Activated naive CD8-positive, alpha-beta T cell (primary cell): ENCODE data around the gene CD53.

Experiments used
- H3K27ac Mint-ChIP-seq: one replicate; pipeline ENCODE4 v1.8.0; 2021; ENCODE audit warnings: mixed read lengths
- H3K27me3 Mint-ChIP-seq: one replicate; pipeline ENCODE4 v1.8.0; 2021; ENCODE audit warnings: mixed read lengths
- H3K36me3 Mint-ChIP-seq: one replicate; pipeline ENCODE4 v1.8.0; 2021; ENCODE audit warnings: mixed read lengths
- H3K4me1 Mint-ChIP-seq: one replicate; pipeline ENCODE4 v1.8.0; 2021; ENCODE audit warnings: low read depth, mixed read lengths
- H3K4me3 Mint-ChIP-seq: one replicate; pipeline ENCODE4 v1.8.0; 2021; ENCODE audit warnings: mild to moderate bottlenecking, mixed read lengths
- H3K9me3 Mint-ChIP-seq: one replicate; pipeline ENCODE4 v1.8.0; 2021; ENCODE audit warnings: low read depth, mixed read lengths

Gene CD53

DNA sequence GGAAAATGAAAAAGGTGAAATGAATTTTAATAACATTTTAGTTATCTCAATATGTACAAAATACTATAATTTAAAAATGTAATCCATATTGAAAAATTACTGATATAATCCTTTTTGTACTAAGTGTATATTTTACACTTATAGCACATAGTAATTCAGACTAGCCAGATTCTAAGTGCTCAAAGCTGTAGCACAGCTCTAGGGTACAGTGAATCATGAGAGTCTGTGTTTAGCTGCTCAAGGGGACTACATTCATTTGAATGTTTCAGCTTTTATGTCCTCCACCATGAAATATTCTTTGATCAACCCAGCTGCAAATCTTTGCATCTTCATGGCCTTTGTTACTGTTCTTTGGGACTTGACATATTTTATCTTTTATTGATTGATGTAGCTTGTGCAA, 15.7 kb downstream of the CD53 start:
- peaks cover 90% of the 10 kb centered on the region for H3K4me1 Mint-ChIP-seq
- peaks cover 29% of the 10 kb centered on the region for H3K36me3 Mint-ChIP-seq
- H3K27ac Mint-ChIP-seq = peak overlapping the region; percentile 88
- peak overlapping the region; percentile 74 for H3K4me3 Mint-ChIP-seq
- no peaks in the 10 kb centered on the region for H3K9me3 Mint-ChIP-seq
- no peaks in the 10 kb centered on the region for H3K27me3 Mint-ChIP-seq

DNA sequence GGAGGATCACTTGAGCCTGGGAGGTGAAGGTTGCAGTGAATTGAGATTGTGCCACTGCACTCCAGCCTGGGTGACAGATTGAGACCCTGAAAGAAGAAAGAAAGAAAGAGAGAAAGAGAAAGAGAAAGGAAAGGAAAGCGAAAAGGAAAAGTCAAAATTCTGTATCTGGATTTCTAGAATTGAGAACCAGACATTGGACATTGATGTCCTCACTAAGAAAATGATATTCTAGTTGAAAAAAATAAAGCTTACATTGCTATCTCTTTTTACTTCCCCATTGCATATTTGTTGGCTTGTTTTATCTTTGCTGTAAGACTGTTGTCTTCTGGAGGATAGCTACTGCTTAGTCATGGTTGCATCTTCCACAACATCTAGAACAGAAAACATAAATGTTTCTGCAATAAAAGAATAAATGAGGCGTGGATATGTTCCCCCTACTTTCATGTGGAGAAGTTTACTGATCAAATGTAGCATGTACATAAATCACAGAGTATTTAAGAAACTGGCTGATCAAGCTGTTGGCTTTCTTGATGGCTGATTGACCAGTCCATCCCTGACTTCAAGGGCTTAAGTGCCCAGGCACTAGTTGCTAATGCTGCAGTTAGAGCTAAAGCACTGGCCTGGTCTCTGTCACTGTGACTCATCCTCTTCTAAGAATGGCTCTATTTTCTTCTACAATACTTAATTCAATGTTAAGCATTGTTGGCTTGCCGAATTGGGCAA, 17.7 kb downstream of the CD53 start:
- H3K9me3 Mint-ChIP-seq = no peaks in the 10 kb centered on the region
- peaks cover 38% of the 10 kb centered on the region for H3K36me3 Mint-ChIP-seq
- H3K27ac Mint-ChIP-seq = peak overlapping the region; percentile 97
- peaks cover 91% of the 10 kb centered on the region for H3K4me1 Mint-ChIP-seq
- H3K4me3 Mint-ChIP-seq = peak overlapping the region; percentile 80
- no peaks in the 10 kb centered on the region for H3K27me3 Mint-ChIP-seq

DNA sequence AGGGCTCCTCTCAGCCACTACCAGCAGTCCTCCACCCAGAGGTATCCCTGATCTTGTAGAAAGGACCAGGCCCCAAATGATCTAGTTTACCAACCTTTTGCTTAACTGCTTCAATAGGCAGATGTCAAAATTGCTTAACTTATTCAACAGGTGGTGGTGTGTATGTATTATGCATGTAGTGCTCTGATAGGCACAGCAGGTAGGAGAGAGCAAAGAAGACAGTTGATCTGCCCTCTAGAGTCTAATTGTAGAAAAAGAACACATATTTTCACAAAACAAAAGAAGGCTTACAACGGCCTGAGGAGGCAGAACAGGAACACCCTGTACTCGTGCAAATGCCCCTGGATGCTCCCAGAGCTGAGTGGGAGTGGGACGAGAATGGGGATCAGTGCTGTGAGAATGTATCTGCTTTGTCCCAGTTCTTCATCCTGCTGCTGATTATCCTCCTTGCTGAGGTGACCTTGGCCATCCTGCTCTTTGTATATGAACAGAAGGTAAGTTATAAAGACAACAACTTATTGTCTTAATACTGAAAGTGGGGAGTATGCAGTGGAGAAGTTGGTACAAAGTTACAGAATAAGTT, 21.1 kb downstream of the CD53 start:
- peak overlapping the region; percentile 97 for H3K27ac Mint-ChIP-seq
- H3K4me3 Mint-ChIP-seq = peak overlapping the region; percentile 30
- H3K4me1 Mint-ChIP-seq = peaks cover 95% of the 10 kb centered on the region

DNA sequence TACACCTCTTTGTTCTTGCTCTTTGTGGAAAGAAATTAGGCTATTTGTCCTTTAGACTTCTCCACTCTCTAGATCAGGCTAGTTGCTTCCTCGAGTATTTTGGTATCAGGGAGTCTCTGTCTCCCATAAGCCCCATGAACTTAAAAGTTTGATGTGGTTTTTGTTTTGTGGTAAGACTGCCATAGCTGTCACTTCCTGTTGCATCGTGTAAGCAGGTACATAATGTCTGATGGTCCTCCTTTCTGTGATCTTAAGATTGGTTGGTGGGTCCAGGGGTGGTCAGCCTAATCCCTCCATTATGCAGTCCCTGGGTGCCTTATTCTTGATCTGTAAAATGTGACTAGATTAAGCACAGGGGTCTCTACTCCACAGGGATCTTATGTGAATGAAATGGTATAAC, 23.1 kb downstream of the CD53 start:
- Mint-ChIP-seq H3K27me3 (no peaks in the 10 kb centered on the region), H3K27ac (peak overlapping the region; percentile 91), H3K4me3 (peak overlapping the region; percentile 67), H3K4me1 (peaks cover 82% of the 10 kb centered on the region), H3K36me3 (peaks cover 47% of the 10 kb centered on the region), H3K9me3 (no peaks in the 10 kb centered on the region)

More for the DNA sequence above, 21.1 kb downstream of the CD53 start:
- Mint-ChIP-seq H3K36me3 (peaks cover 42% of the 10 kb centered on the region), H3K27me3 (no peaks in the 10 kb centered on the region), H3K9me3 (no peaks in the 10 kb centered on the region)

DNA sequence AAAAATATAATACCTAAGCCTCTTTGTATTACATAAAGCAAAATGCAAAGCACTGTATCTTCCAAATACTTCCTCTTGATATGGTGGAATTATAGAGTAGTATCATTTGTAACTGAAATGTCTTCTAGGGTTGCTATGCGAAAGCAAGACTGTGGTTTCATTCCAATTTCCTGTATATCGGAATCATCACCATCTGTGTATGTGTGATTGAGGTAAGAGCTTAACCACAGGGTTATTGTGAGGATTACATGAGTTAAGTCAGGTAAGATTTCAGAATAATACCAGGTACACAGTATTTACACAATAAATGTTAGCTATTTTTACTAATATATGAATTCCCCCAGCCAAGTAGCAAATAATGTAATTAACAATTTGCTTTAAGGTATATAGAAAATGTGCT, 24.7 kb downstream of the CD53 start:
- H3K9me3 Mint-ChIP-seq = peaks cover 4% of the 10 kb centered on the region

DNA sequence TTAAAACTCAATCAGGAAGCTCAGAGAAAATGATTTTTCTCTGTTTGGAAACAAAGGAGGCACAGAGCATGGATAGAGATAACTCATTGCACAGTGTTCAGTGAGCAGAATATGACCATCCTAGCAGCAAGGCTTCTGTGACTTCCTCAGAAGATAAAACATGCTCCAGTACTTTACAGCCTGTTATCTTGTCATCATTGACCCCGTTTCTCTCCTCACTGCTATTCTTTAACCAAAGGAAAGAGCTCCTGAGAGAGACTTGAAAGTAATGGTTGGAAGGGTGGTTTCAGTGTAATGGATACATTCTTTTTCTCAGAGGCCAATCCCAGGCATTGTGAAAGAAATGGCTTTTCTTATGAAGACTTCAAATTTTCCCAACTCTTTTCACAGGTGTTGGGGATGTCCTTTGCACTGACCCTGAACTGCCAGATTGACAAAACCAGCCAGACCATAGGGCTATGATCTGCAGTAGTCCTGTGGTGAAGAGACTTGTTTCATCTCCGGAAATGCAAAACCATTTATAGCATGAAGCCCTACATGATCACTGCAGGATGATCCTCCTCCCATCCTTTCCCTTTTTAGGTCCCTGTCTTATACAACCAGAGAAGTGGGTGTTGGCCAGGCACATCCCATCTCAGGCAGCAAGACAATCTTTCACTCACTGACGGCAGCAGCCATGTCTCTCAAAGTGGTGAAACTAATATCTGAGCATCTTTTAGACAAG, 25.9 kb downstream of the CD53 start:
- Mint-ChIP-seq H3K36me3 (peaks cover 39% of the 10 kb centered on the region), H3K4me3 (no peak overlapping the region), H3K4me1 (peaks cover 58% of the 10 kb centered on the region), H3K27me3 (no peaks in the 10 kb centered on the region), H3K9me3 (peaks cover 4% of the 10 kb centered on the region), H3K27ac (peak overlapping the region; percentile 91)

More for the DNA sequence above, 24.7 kb downstream of the CD53 start:
- no peaks in the 10 kb centered on the region for H3K27me3 Mint-ChIP-seq
- H3K27ac Mint-ChIP-seq = peak overlapping the region; percentile 91
- peaks cover 45% of the 10 kb centered on the region for H3K36me3 Mint-ChIP-seq
- peak overlapping the region; percentile 40 for H3K4me3 Mint-ChIP-seq
- H3K4me1 Mint-ChIP-seq = peaks cover 71% of the 10 kb centered on the region

DNA sequence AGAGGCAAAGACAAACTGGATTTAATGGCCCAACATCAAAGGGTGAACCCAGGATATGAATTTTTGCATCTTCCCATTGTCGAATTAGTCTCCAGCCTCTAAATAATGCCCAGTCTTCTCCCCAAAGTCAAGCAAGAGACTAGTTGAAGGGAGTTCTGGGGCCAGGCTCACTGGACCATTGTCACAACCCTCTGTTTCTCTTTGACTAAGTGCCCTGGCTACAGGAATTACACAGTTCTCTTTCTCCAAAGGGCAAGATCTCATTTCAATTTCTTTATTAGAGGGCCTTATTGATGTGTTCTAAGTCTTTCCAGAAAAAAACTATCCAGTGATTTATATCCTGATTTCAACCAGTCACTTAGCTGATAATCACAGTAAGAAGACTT, 26.5 kb downstream of the CD53 start:
- Mint-ChIP-seq H3K9me3 (peaks cover 9% of the 10 kb centered on the region), H3K4me1 (peaks cover 54% of the 10 kb centered on the region)

DNA sequence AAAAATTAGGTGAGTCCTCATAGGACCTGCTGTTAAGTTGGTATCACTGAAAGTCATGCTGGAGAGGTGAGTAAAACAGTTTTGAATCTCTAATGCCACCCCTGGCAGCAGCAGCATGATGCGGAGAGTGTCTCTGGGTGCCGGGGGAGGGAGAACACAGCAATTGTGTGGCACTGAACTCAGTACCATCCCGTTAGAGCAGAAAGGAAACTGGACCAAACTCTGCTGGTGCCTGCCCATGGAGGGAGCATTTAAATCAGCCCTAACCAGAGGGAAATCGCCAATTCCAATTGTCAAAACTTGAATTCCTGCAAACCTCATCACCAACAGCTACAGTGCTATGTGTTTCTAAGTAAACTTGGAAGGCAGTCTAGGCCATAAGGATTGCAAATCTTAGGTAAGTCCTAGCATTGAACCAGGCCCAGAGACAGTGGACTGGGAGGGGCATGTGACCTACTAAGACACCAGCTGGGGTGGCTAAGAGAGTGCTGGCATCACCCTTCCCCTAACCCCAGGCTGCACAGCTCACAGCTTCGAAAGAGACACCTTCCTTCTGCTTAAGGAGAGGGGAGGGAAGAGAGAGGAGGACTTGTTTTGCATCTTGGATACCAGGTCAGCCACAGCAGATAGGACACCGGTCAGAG, 30.0 kb downstream of the CD53 start:
- Mint-ChIP-seq H3K9me3 (peaks cover 21% of the 10 kb centered on the region), H3K27me3 (no peaks in the 10 kb centered on the region), H3K27ac (peak overlapping the region; percentile 81), H3K36me3 (peaks cover 32% of the 10 kb centered on the region), H3K4me1 (peaks cover 27% of the 10 kb centered on the region), H3K4me3 (no peak overlapping the region)

More for the DNA sequence above, 26.5 kb downstream of the CD53 start:
- no peaks in the 10 kb centered on the region for H3K27me3 Mint-ChIP-seq
- no peak overlapping the region for H3K4me3 Mint-ChIP-seq
- H3K27ac Mint-ChIP-seq = peak overlapping the region; percentile 91
- peaks cover 38% of the 10 kb centered on the region for H3K36me3 Mint-ChIP-seq

DNA sequence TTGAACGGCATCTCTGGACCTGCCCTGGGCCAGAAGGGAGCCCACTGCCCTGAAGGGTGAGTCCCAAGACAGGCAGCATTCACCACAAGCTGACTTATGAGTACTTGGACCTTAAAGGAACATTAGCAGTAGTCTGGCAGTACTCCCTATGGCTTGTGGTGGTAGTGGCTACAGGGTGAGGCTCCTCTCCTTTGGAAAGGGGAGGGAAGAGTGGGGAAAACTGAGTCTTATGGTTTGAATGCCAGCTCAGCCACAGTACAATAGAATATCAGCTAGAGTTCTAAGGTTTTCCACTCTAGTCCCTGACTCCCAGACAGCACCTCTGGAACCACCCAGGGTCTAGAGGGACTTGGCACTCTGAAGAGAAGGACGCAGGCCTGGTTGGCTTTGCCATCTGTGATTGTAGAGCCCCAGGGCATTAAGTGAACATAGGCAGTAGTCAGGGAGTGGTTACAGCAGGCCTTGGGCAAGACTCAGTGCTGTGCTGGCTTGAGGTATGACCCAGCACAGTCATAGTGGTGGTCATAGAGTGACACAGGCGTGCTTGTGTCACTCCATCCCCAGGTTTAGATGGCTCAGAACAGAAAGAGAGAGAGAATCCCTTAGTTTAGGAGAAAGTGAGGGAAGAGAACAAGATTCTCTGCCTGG, 31.0 kb downstream of the CD53 start:
- H3K4me1 Mint-ChIP-seq = peaks cover 19% of the 10 kb centered on the region
- peaks cover 26% of the 10 kb centered on the region for H3K36me3 Mint-ChIP-seq
- H3K9me3 Mint-ChIP-seq = peaks cover 29% of the 10 kb centered on the region
- H3K4me3 Mint-ChIP-seq = no peak overlapping the region
- peak overlapping the region; percentile 80 for H3K27ac Mint-ChIP-seq
- no peaks in the 10 kb centered on the region for H3K27me3 Mint-ChIP-seq

DNA sequence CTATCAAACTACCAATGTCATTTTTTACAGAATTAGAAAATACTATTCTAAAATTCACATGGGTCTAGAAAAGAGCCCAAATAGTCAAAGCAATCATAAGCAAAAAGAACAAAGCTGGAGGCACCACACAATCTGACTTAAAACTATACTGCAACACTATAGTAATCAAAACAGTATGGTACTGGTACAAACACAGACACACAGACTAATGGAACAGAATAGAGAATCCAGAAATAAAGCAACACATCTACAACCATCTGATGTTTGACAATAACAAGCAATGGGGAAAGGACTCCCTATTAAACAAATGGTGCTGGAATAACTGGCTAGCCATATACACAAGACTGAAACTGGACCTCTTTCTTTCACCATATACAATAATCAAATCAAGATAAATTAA, 39.8 kb downstream of the CD53 start:
- no peaks in the 10 kb centered on the region for H3K27me3 Mint-ChIP-seq
- H3K9me3 Mint-ChIP-seq = peaks cover 31% of the 10 kb centered on the region
- H3K4me3 Mint-ChIP-seq = no peak overlapping the region

DNA sequence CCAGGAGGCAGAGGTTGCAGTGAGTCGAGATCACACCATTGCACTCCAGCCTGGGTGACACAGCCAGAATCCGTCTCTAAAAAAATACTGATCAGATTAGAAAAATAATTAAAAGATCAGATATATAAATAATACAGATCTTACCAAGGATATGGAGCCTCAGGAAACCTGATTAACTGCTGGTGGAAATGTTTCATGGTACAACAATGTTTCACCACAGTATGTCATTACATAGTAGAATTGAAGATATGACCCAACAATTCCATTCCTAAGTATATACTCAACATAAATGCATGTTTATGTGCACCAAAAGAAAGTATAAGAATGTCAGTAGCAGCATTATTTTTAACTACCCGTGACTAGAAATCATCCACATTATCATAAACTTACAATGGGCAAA, 41.7 kb downstream of the CD53 start:
- Mint-ChIP-seq H3K4me1 (peaks cover 11% of the 10 kb centered on the region), H3K27me3 (no peaks in the 10 kb centered on the region), H3K4me3 (no peak overlapping the region), H3K27ac (no peak overlapping the region), H3K9me3 (peaks cover 18% of the 10 kb centered on the region), H3K36me3 (peaks cover 15% of the 10 kb centered on the region)

More for the DNA sequence above, 39.8 kb downstream of the CD53 start:
- H3K36me3 Mint-ChIP-seq = peaks cover 12% of the 10 kb centered on the region
- H3K4me1 Mint-ChIP-seq = peaks cover 17% of the 10 kb centered on the region
- H3K27ac Mint-ChIP-seq = no peak overlapping the region

DNA sequence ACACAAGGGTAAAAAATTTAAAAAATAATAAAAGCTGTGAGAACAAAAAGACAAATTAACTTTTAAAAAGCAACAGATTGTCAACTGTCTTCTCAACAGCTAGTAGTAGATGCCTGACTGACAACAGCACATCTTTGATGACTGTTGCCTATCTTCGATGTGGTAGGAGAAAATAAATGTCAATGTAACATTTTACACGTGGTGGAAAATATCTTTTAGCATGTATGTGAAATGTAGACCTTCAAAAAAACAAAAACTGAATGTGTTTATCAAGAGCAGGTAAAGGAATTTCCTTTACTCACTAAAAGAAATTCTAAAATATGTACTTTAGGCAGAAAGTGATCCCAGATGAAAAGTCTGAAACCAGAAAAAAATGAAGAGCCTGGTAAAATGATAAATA, 42.9 kb downstream of the CD53 start:
- peaks cover 12% of the 10 kb centered on the region for H3K9me3 Mint-ChIP-seq
- H3K4me3 Mint-ChIP-seq = no peak overlapping the region
- peaks cover 13% of the 10 kb centered on the region for H3K36me3 Mint-ChIP-seq
- no peaks in the 10 kb centered on the region for H3K27me3 Mint-ChIP-seq
- H3K27ac Mint-ChIP-seq = no peak overlapping the region
- H3K4me1 Mint-ChIP-seq = peaks cover 11% of the 10 kb centered on the region

DNA sequence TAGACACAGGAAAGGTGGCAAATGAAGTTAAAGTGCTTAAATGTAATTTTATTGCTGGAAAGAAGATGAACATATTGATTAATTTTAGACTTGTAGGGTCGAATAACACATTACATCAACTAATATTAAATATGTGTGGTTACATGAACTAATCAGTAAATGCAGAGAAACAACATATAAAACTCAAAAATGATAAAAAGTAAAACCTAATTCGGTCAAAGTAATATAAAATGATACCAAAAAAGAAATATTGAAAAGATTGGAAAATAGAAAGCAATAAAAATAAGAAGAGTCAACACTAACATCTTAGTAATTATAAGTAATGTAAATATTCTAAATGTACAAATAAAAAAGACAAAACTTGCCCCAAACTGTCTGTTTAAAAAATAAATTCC, 43.3 kb downstream of the CD53 start:
- H3K27me3 Mint-ChIP-seq = no peaks in the 10 kb centered on the region
- peaks cover 15% of the 10 kb centered on the region for H3K36me3 Mint-ChIP-seq
- H3K4me1 Mint-ChIP-seq = peaks cover 11% of the 10 kb centered on the region
- H3K4me3 Mint-ChIP-seq = peak overlapping the region; percentile 4
- no peak overlapping the region for H3K27ac Mint-ChIP-seq
- H3K9me3 Mint-ChIP-seq = peaks cover 9% of the 10 kb centered on the region

DNA sequence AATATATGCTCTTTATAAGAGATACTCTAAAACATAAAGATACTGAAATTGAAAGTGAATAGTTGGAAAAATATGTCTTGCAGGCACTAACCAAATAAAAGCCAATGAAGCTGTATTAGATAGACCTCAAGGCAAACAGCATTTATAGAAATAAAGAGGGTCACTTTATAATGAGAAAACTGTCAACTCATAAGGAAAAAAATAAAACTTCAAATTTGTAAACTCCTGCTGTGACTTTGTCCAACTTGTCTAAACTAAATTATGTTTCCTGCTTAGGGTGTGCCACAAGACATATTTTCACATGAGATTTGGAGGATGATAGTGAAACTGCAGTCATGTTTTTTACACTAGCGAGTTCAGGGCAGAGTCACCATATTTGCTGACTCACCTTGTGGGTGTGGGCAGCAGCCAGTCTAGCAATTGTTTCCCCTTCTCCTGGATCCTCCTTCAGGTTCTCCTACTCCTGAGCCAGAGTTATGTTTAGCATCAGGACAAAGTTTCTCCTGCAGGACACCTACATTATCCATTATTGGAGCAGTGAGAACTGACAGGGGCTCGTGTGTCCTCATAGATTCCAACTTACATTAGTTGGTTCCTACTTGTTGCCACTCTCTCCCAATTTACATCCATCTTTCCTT, 43.8 kb downstream of the CD53 start:
- Mint-ChIP-seq H3K4me1 (peaks cover 11% of the 10 kb centered on the region), H3K36me3 (peaks cover 13% of the 10 kb centered on the region), H3K27ac (peak overlapping the region; percentile 4), H3K9me3 (peaks cover 12% of the 10 kb centered on the region), H3K27me3 (no peaks in the 10 kb centered on the region), H3K4me3 (peak overlapping the region; percentile 4)
